BLaER1 treated with 17β-estradiol and CSF1 and Interleukin-3, amounts not matched to agents 10 nM and 100 nM (cell line): Measurements from ENCODE around the gene SRF.

Experiments
- H3K27ac ChIP-seq, 11 experiments: shearing (Covaris generic); formaldehyde crosslinking; 2 replicates each; pipeline ENCODE4 v1.8.1; 2022
- H3K27me3 ChIP-seq, 11 experiments: shearing (Covaris generic); formaldehyde crosslinking; 2 replicates each; pipeline ENCODE4 v1.8.1; 2022
- H3K36me3 ChIP-seq, 11 experiments: shearing (Covaris generic); formaldehyde crosslinking; 2 replicates each; pipeline ENCODE4 v1.8.1; 2022
- H3K4me1 ChIP-seq, 10 experiments: shearing (Covaris generic); formaldehyde crosslinking; 2 replicates each; pipeline ENCODE4 v1.8.1; 2022
- H3K4me2 ChIP-seq, 11 experiments: shearing (Covaris generic); formaldehyde crosslinking; 2 replicates each; pipeline ENCODE4 v1.8.1; 2022
- H3K4me3 ChIP-seq, 10 experiments: shearing (Covaris generic); formaldehyde crosslinking; 2 replicates each; pipeline ENCODE4 v1.8.1; 2022
- H3K9ac ChIP-seq, 11 experiments: shearing (Covaris generic); formaldehyde crosslinking; 2 replicates each; pipeline ENCODE4 v1.8.1; 2022
- H3K9me3 ChIP-seq, 11 experiments: shearing (Covaris generic); formaldehyde crosslinking; replicated peaks in 1 of 11; 2 replicates each; pipeline ENCODE4 v1.8.1; 2022
- H4K20me1 ChIP-seq, 11 experiments: shearing (Covaris generic); formaldehyde crosslinking; 2 replicates each; pipeline ENCODE4 v1.8.1; 2022
- Cebpa-rat ChIP-seq, 11 experiments: shearing (Covaris generic); IDR thresholded peaks; 2 replicates each; pipeline ENCODE4 v1.8.1; 2022

Gene SRF

GRCh38 chr6:43175676-43176422 is 4.8 kb downstream of the SRF start:
- peak overlapping the region in 2 of 10 experiments; percentile 3 to 12; a peak in 2 of 20 replicates for H3K4me3 ChIP-seq
- H3K27ac ChIP-seq, result peak overlapping the region; percentile 12 to 85 (median 50); a peak in 18 of 22 replicates
- H4K20me1 ChIP-seq, result peaks cover 17 to 57% (median 44%) of the 10 kb centered on the region in 11 experiments; a peak in 21 of 22 replicates
- H3K9me3 ChIP-seq, result no peaks in the 10 kb centered on the region
- TF ChIP-seq Cebpa-rat (IDR thresholded peaks at IDR 0.05), result no peak
- H3K36me3 ChIP-seq, result peaks cover 46 to 60% (median 52%) of the 10 kb centered on the region in 11 experiments
- no peaks in the 10 kb centered on the region for H3K27me3 ChIP-seq
- H3K4me1 ChIP-seq, result peaks cover 32 to 44% (median 41%) of the 10 kb centered on the region in 10 experiments
- peak overlapping the region in 8 of 11 experiments; percentile 70 to 100 (median 83); a peak in 17 of 22 replicates for H3K4me2 ChIP-seq
- peak overlapping the region; percentile 2 to 99 (median 39); a peak in 18 of 22 replicates for H3K9ac ChIP-seq

GRCh38 chr6:43176423-43176786 is 5.3 kb downstream of the SRF start:
- Histone ChIP-seq H3K9me3 (no peaks in the 10 kb centered on the region), H3K27me3 (no peaks in the 10 kb centered on the region), H3K36me3 (peaks cover 46 to 61% (median 52%) of the 10 kb centered on the region in 11 experiments), H3K4me3 (no peak overlapping the region), H3K4me1 (peaks cover 38 to 49% (median 47%) of the 10 kb centered on the region in 10 experiments), H3K4me2 (peak overlapping the region in 7 of 11 experiments; percentile 72 to 100 (median 85); a peak in 13 of 22 replicates), H3K9ac (peak overlapping the region; percentile 2 to 99 (median 39); a peak in 16 of 22 replicates), H3K27ac (peak overlapping the region in 10 of 11 experiments; percentile 37 to 85 (median 51); a peak in 17 of 22 replicates), H4K20me1 (peaks cover 17 to 57% (median 44%) of the 10 kb centered on the region in 11 experiments; a peak in 21 of 22 replicates)
- no peak for TF ChIP-seq Cebpa-rat (IDR thresholded peaks at IDR 0.05)

DNA sequence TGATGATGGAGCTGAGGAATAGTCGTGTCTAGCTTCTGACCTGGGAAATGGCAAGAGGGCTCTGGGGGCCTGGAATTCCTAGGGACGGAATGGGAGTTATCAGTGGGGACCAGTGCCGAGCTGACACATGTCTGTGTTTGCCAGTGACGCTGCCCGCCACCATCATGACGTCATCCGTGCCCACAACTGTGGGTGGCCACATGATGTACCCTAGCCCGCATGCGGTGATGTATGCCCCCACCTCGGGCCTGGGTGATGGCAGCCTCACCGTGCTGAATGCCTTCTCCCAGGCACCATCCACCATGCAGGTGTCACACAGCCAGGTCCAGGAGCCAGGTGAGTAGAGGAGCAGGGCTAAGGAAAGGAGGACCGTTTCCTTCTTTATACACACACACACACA is 7.1 kb downstream of the SRF start:
- H3K4me1 ChIP-seq, result peaks cover 41 to 55% (median 51%) of the 10 kb centered on the region in 10 experiments
- no peak overlapping the region for H3K4me2 ChIP-seq
- no peak overlapping the region for H3K4me3 ChIP-seq
- H3K27ac ChIP-seq, result no peak overlapping the region
- H3K27me3 ChIP-seq, result no peaks in the 10 kb centered on the region
- peaks cover 10 to 46% (median 32%) of the 10 kb centered on the region in 11 experiments; a peak in 21 of 22 replicates for H4K20me1 ChIP-seq
- no peaks in the 10 kb centered on the region for H3K9me3 ChIP-seq
- 0 out of 22 replicates have a peak overlapping the region, but pooled peaks of 1 of the 11 experiments have one; percentile 36 for H3K9ac ChIP-seq
- H3K36me3 ChIP-seq, result peaks cover 46 to 61% (median 52%) of the 10 kb centered on the region in 11 experiments
- no peak for TF ChIP-seq Cebpa-rat (IDR thresholded peaks at IDR 0.05)

DNA sequence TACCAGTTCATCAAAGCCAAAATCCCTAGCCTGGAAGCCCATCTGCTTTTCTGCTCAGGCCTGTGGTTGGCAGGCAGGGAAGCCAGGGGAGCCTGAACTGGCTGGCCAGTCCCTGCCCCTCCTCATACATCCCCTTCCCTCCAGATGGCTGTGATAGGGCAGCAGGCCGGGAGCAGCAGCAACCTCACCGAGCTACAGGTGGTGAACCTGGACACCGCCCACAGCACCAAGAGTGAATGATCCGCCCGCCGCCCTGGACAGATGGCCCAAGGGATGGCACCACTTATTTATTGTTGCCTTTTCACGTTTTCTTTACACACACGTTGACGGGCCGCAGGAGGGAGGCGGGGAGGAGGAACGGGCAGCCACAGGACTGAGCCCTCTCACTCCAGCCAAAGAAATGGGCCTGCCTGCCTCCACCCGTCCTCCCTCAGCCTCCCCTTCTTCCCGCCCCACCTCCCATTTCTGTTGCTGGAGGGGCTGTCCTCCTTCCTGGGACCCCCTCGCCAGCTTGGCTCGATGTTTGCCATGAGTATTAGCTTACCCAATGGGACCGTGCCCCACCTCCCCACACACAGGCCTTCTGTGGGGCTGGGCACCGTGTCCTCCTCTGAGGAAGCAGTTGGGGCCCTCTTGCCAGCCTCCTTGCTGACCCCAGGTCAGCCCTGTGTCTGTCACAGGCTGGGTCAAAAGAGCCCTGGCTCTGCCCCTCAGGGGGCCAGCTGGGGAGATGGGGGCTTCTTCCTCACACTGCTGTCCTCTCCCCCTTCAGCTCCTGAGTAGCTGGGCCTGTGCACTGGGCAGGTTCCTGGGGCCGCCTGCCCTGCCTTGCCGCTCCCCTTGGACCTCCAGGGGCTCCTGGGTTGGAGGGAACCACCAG is 8.1 kb downstream of the SRF start:
- no peak overlapping the region for H3K4me3 ChIP-seq
- no peak for TF ChIP-seq Cebpa-rat (IDR thresholded peaks at IDR 0.05)
- H4K20me1 ChIP-seq, result peaks cover 0 to 36% (median 21%) of the 10 kb centered on the region in 11 experiments; a peak in 15 of 22 replicates
- no peaks in the 10 kb centered on the region for H3K9me3 ChIP-seq
- peaks cover 41 to 55% (median 51%) of the 10 kb centered on the region in 10 experiments for H3K4me1 ChIP-seq
- H3K36me3 ChIP-seq, result peaks cover 47 to 57% (median 53%) of the 10 kb centered on the region in 11 experiments
- H3K4me2 ChIP-seq, result no peak overlapping the region
- H3K27ac ChIP-seq, result peak overlapping the region in 1 of 11 experiments; percentile 17; a peak in 1 of 22 replicates
- no peaks in the 10 kb centered on the region for H3K27me3 ChIP-seq
- peak overlapping the region in 6 of 11 experiments; percentile 9 to 36 (median 24); a peak in 4 of 22 replicates for H3K9ac ChIP-seq

GRCh38 chr6:43180058-43180457 is 9.0 kb downstream of the SRF start:
- Histone ChIP-seq H3K27ac (no peak overlapping the region), H3K4me1 (peaks cover 43 to 60% (median 52%) of the 10 kb centered on the region in 10 experiments)
- no peak for TF ChIP-seq Cebpa-rat (IDR thresholded peaks at IDR 0.05)

GRCh38 chr6:43180985-43181384 is 9.9 kb downstream of the SRF start:
- Histone ChIP-seq H3K4me3 (no peak overlapping the region), H4K20me1 (peaks cover 0 to 23% (median 7%) of the 10 kb centered on the region in 11 experiments; a peak in 13 of 22 replicates), H3K4me2 (peak overlapping the region; percentile 85 to 97 (median 93)), H3K27me3 (no peaks in the 10 kb centered on the region), H3K4me1 (peaks cover 38 to 54% (median 43%) of the 10 kb centered on the region in 10 experiments), H3K9me3 (no peaks in the 10 kb centered on the region), H3K36me3 (peaks cover 50 to 64% (median 58%) of the 10 kb centered on the region in 11 experiments), H3K9ac (peak overlapping the region in 8 of 11 experiments; percentile 44 to 85 (median 82); a peak in 13 of 22 replicates), H3K27ac (peak overlapping the region in 10 of 11 experiments; percentile 2 to 78 (median 69); a peak in 15 of 22 replicates)
- no peak for TF ChIP-seq Cebpa-rat (IDR thresholded peaks at IDR 0.05)

More at GRCh38 chr6:43180058-43180457, 9.0 kb downstream of the SRF start:
- peaks cover 0 to 32% (median 16%) of the 10 kb centered on the region in 11 experiments; a peak in 15 of 22 replicates for H4K20me1 ChIP-seq
- H3K9ac ChIP-seq, result peak overlapping the region in 2 of 11 experiments; percentile 27 to 31; a peak in 2 of 22 replicates
- no peak overlapping the region for H3K4me3 ChIP-seq
- H3K27me3 ChIP-seq, result no peaks in the 10 kb centered on the region
- H3K4me2 ChIP-seq, result no peak overlapping the region
- H3K9me3 ChIP-seq, result no peaks in the 10 kb centered on the region
- H3K36me3 ChIP-seq, result peaks cover 50 to 64% (median 58%) of the 10 kb centered on the region in 11 experiments

GRCh38 chr6:43181621-43181941 is 10.5 kb downstream of the SRF start:
- Histone ChIP-seq H3K27ac (peak overlapping the region; percentile 28 to 78 (median 67); a peak in 21 of 22 replicates), H3K4me3 (peak overlapping the region; percentile 71 to 89 (median 76)), H3K4me1 (peaks cover 35 to 48% (median 39%) of the 10 kb centered on the region in 10 experiments), H3K27me3 (no peaks in the 10 kb centered on the region), H3K9ac (peak overlapping the region; percentile 74 to 85 (median 81); a peak in 21 of 22 replicates), H3K36me3 (peaks cover 50 to 64% (median 58%) of the 10 kb centered on the region in 11 experiments), H3K4me2 (peak overlapping the region; percentile 85 to 97 (median 93)), H3K9me3 (peaks cover 0 to 2% (median 0%) of the 10 kb centered on the region in 11 experiments; a peak in 2 of 22 replicates), H4K20me1 (peaks cover 0 to 17% (median under 1%) of the 10 kb centered on the region in 11 experiments; a peak in 8 of 22 replicates)
- no peak for TF ChIP-seq Cebpa-rat (IDR thresholded peaks at IDR 0.05)
